DND-41 (cell line): ENCODE measurements around the gene ZNF473.

Experiments
- ATAC-seq: fragments of 200-7000 bp; cut with Tn5 transposase; 3 replicates; pipeline ENCODE4 v1.9.1; 2021; ENCODE audit warnings: low read depth; ENCODE audit not compliant: insufficient read depth
- DNase-seq: peaks from one replicate; pipeline ENCODE4 v3.0.0-alpha.2; 2020
- H2AFZ ChIP-seq: 2 replicates; pipeline ENCODE4 v1.6.0; 2012; ENCODE audit warnings: low read depth, low read length
- H3K27ac ChIP-seq: 2 replicates; pipeline ENCODE4 v1.5.1; 2012; ENCODE audit warnings: low read length, inconsistent platforms
- H3K27me3 ChIP-seq: fragments of 200-600 bp; sonication (generic); 2 replicates; pipeline ENCODE4 v1.6.0; 2012; ENCODE audit warnings: low read length, mild to moderate bottlenecking, inconsistent platforms; ENCODE audit not compliant: insufficient read depth, poor library complexity
- H3K36me3 ChIP-seq: 2 replicates; pipeline ENCODE4 v1.5.1; 2012; ENCODE audit warnings: low read length, inconsistent platforms; ENCODE audit not compliant: insufficient read depth
- H3K4me1 ChIP-seq: 2 replicates; pipeline ENCODE4 v1.5.1; 2012; ENCODE audit warnings: mild to moderate bottlenecking, low read length; ENCODE audit not compliant: insufficient read depth
- H3K4me2 ChIP-seq: 2 replicates; pipeline ENCODE4 v1.6.0; 2012; ENCODE audit warnings: mild to moderate bottlenecking, moderate library complexity, low read length, inconsistent platforms; ENCODE audit not compliant: insufficient read depth
- H3K4me3 ChIP-seq, 2 experiments: fragments of 200-600 bp in 1 of 2; shearing (Covaris generic) in 1 of 2; 2 replicates each; pipeline ENCODE4 v1.5.1; 2012 to 2016; ENCODE audit warnings: inconsistent platforms in 2 of 2, low read length in 2 of 2, mild to moderate bottlenecking in 2 of 2, low read depth in 1 of 2, moderate library complexity in 1 of 2
- H3K79me2 ChIP-seq: 2 replicates; pipeline ENCODE4 v1.6.0; 2012; ENCODE audit warnings: low read length, inconsistent platforms; ENCODE audit not compliant: insufficient read depth
- H3K9ac ChIP-seq: 2 replicates; pipeline ENCODE4 v1.6.0; 2012; ENCODE audit warnings: low read depth, mild to moderate bottlenecking, inconsistent platforms, low read length, moderate library complexity
- H3K9me3 ChIP-seq: 2 replicates; pipeline ENCODE4 v1.5.1; 2012; ENCODE audit warnings: low read length, moderate library complexity, mild to moderate bottlenecking, inconsistent platforms; ENCODE audit not compliant: insufficient read depth, severe bottlenecking
- H4K20me1 ChIP-seq: 2 replicates; pipeline ENCODE4 v1.6.0; 2012; ENCODE audit warnings: low read length; ENCODE audit not compliant: insufficient read depth
- EZH2 ChIP-seq: IDR thresholded peaks from 3 replicates; pipeline ENCODE4 v1.6.1; 2012; ENCODE audit warnings: borderline replicate concordance, low read depth, mild to moderate bottlenecking, moderate library complexity, low read length, inconsistent platforms; ENCODE audit not compliant: severe bottlenecking
- TF ChIP-seq, protein P1 (sequence below): IDR thresholded peaks from 2 replicates; pipeline ENCODE4 v1.5.1; 2012; ENCODE audit warnings: borderline replicate concordance, low read length, moderate library complexity, mild to moderate bottlenecking; ENCODE audit not compliant: poor library complexity, severe bottlenecking; ENCODE audit errors: extremely low read depth

Gene ZNF473

GRCh38 chr19:49987159-49987698 is 38.6 kb upstream of the ZNF473 start:
- Histone ChIP-seq H3K9me3 (no peaks in the 10 kb centered on the region), H4K20me1 (peaks cover 56% of the 10 kb centered on the region), H3K4me3 (no peak overlapping the region), H3K4me2 (no peak overlapping the region), H2AFZ (no peak overlapping the region), H3K36me3 (peaks cover 59% of the 10 kb centered on the region), H3K4me1 (no peaks in the 10 kb centered on the region), H3K79me2 (no peaks in the 10 kb centered on the region), H3K27ac (no peak overlapping the region), H3K27me3 (no peaks in the 10 kb centered on the region), H3K9ac (no peak overlapping the region)
- ATAC-seq: peak; percentile 95
- TF ChIP-seq, protein P1, sequence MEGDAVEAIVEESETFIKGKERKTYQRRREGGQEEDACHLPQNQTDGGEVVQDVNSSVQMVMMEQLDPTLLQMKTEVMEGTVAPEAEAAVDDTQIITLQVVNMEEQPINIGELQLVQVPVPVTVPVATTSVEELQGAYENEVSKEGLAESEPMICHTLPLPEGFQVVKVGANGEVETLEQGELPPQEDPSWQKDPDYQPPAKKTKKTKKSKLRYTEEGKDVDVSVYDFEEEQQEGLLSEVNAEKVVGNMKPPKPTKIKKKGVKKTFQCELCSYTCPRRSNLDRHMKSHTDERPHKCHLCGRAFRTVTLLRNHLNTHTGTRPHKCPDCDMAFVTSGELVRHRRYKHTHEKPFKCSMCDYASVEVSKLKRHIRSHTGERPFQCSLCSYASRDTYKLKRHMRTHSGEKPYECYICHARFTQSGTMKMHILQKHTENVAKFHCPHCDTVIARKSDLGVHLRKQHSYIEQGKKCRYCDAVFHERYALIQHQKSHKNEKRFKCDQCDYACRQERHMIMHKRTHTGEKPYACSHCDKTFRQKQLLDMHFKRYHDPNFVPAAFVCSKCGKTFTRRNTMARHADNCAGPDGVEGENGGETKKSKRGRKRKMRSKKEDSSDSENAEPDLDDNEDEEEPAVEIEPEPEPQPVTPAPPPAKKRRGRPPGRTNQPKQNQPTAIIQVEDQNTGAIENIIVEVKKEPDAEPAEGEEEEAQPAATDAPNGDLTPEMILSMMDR: peak; percentile 25
- TF ChIP-seq EZH2: no peak
- DNase-seq: peak; percentile 99

- Histone ChIP-seq H3K79me2 (no peaks in the 10 kb centered on the region), H4K20me1 (peaks cover 56% of the 10 kb centered on the region), H3K4me1 (no peaks in the 10 kb centered on the region), H3K27ac (no peak overlapping the region), H3K36me3 (peaks cover 62% of the 10 kb centered on the region), H2AFZ (no peak overlapping the region), H3K27me3 (no peaks in the 10 kb centered on the region), H3K4me3 (no peak overlapping the region), H3K4me2 (no peak overlapping the region), H3K9me3 (no peaks in the 10 kb centered on the region), H3K9ac (no peak overlapping the region)
- TF ChIP-seq, protein P1: no peak
- TF ChIP-seq EZH2: no peak
- no peak for DNase-seq
- no peak for ATAC-seq
Observed at GRCh38 chr19:49988007-49988406, 37.8 kb upstream of the ZNF473 start.

DNA sequence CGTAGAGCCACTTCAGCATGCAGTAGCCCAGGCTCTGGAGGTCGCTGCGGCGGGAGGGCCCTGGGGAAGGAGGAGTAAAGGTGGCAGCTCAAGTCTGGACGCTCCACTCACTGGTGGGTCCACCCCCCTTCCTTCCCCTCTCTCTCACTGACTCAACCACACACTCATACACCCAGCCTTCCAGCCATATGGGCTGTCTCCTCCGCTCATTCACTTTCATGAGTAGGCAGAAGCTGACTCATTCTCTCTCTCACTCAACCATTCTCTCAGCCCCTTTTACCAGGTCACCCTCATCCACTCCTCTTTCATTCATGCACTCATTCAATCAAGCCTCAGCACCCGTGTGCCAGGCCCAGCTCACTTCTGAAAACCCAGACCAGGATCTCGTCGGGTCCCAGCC is 37.4 kb upstream of the ZNF473 start:
- no peaks in the 10 kb centered on the region for H3K79me2 ChIP-seq
- H3K4me2 ChIP-seq: no peak overlapping the region
- ATAC-seq: no peak
- no peak for TF ChIP-seq EZH2
- TF ChIP-seq, protein P1: no peak
- peaks cover 62% of the 10 kb centered on the region for H3K36me3 ChIP-seq
- no peak overlapping the region for H2AFZ ChIP-seq
- no peak overlapping the region for H3K9ac ChIP-seq
- no peak overlapping the region for H3K4me3 ChIP-seq
- no peaks in the 10 kb centered on the region for H3K27me3 ChIP-seq
- peaks cover 51% of the 10 kb centered on the region for H4K20me1 ChIP-seq
- H3K27ac ChIP-seq: no peak overlapping the region
- no peaks in the 10 kb centered on the region for H3K4me1 ChIP-seq
- DNase-seq: no peak
- no peaks in the 10 kb centered on the region for H3K9me3 ChIP-seq
